ENCODE data around the gene JAML. TPM values are rescaled to one million over a fixed set of nuclear protein-coding genes. Genes with fewer than 3 reads are reported as not detected.

JAML gene
- total and polyA plus RNA-seq, 4 experiments from 2014 or later: 115 to 194 (median 142) TPM

- peak; percentile 87 to 96 (median 91) for DNase-seq
- Mint-ChIP-seq H3K27ac (peak within 1 kb of the TSS; percentile 99 to 100 (median 99)), H3K4me3 (peak within 1 kb of the TSS; percentile 95 to 99 (median 98)), H3K4me1 (peaks cover 26 to 53% (median 39%) of the 10 kb centered on the region in 4 donors), H3K9me3 (no peaks in the 10 kb centered on the region), H3K36me3 (peaks cover 4 to 18% of the 10 kb centered on the region in 2 donors), H3K27me3 (peaks cover 0 to 2% of the 10 kb centered on the region in 2 donors)
- Histone ChIP-seq H3K36me3 (ENCODE audit: insufficient read depth, low read length) (no peaks in the 10 kb centered on the region), H3K27me3 (ENCODE audit: insufficient read depth, low read length) (no peaks in the 10 kb centered on the region), H3K4me3 (ENCODE audit: low read length in 2 of 2) (peak within 1 kb of the TSS; percentile 57 to 94), H3K4me1 (ENCODE audit: insufficient read depth, low read length) (peaks cover 43% of the 10 kb centered on the region), H3K9me3 (ENCODE audit: control insufficient read depth in 1 of 2, low read length in 2 of 2) (no peaks in the 10 kb centered on the region), H3K27ac (ENCODE audit: low read depth, low read length) (peak within 1 kb of the TSS; percentile 94)
- intact Hi-C loops (cut with micrococcal nuclease): loop anchor here (1.0 kb wide), 2 partner anchors 11 to 28 kb away; no protein-coding TSS in a partner anchor
- CTCF ChIA-PET (ENCODE audit: partially characterized antibody): interaction anchor here (0.7 to 2.3 kb wide), 13 partner anchors 8 to 102 kb away, joined by 3 to 30 read pairs (median 5); partner anchors contain the start of gene JAML
- POLR2A ChIA-PET (ENCODE audit: partially characterized antibody): interaction anchor here (0.6 to 3.1 kb wide), 29 partner anchors 11 to 186 kb away, joined by 3 to 71 read pairs (median 8); partner anchors contain the start of genes CD3D, CD3E, CD3G and JAML
Measured at GRCh38 chr11:118251858-118252652, 27.2 kb upstream of the JAML start, which contains the start of gene MPZL3. Gene MPZL3 (minus strand): TSS chr11:118252365. CDS start chr11:118252294, 71 bp downstream.

DNA sequence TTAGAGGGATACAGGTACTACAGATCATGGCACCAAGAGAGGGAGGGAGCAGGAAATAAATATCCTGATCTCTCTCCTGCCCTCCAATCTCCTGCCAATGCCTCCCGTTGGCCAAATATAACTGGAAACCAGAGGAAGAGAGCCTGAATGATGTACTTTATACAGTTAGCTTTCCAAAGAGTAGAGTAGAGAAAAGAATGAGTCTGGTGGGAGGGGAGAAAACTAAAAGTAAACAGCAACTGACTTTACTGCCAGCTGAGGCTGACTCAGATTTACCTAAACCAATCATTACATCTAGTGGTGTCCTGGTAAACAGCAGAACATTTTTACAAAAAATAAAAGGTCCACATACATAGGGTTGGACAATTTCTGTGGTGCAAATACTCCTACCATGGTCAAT is 22.2 kb upstream of the JAML start:
- Histone ChIP-seq H3K4me1 (ENCODE audit: insufficient read depth, low read length) (peaks cover 70% of the 10 kb centered on the region), H3K27ac (ENCODE audit: low read depth, low read length) (no peak overlapping the region), H3K4me3 (ENCODE audit: low read length in 2 of 2) (no peak overlapping the region), H3K27me3 (ENCODE audit: insufficient read depth, low read length) (no peaks in the 10 kb centered on the region), H3K36me3 (ENCODE audit: insufficient read depth, low read length) (no peaks in the 10 kb centered on the region), H3K9me3 (ENCODE audit: control insufficient read depth in 1 of 2, low read length in 2 of 2) (no peaks in the 10 kb centered on the region)
- Mint-ChIP-seq H3K36me3 (peaks cover 8 to 22% of the 10 kb centered on the region in 2 donors), H3K4me1 (peaks cover 53 to 88% (median 72%) of the 10 kb centered on the region in 4 donors), H3K27me3 (no peaks in the 10 kb centered on the region), H3K9me3 (no peaks in the 10 kb centered on the region), H3K27ac (peak overlapping the region; percentile 77 to 94 (median 87)), H3K4me3 (peak overlapping the region in 4 of 8 donors; percentile 6 to 45 (median 22))
- no peak for DNase-seq
- intact Hi-C loops (cut with micrococcal nuclease): no loop called here
- CTCF ChIA-PET (ENCODE audit: partially characterized antibody): interaction anchor here (0.9 to 4.2 kb wide), 11 partner anchors 9 to 67 kb away, joined by 3 to 36 read pairs (median 5); partner anchors contain the start of gene JAML
- POLR2A ChIA-PET (ENCODE audit: partially characterized antibody): interaction anchor here (0.8 to 9.4 kb wide), 9 partner anchors 22 to 59 kb away, joined by 3 to 142 read pairs (median 5); partner anchors contain the start of genes CD3E and JAML

- no peak for DNase-seq
- ChIA-PET POLR2A (ENCODE audit: partially characterized antibody) (interaction anchor here (1.1 to 9.4 kb wide), 9 partner anchors 15 to 861 kb away, joined by 3 to 142 read pairs (median 5); partner anchors contain the start of genes CD3E and JAML), CTCF (ENCODE audit: partially characterized antibody) (interaction anchor here (0.9 to 4.2 kb wide), 11 partner anchors 10 to 74 kb away, joined by 3 to 36 read pairs (median 5); partner anchors contain the start of genes JAML and MPZL2)
- Histone ChIP-seq H3K27me3 (ENCODE audit: insufficient read depth, low read length) (no peaks in the 10 kb centered on the region), H3K4me3 (ENCODE audit: low read length in 2 of 2) (no peak overlapping the region), H3K4me1 (ENCODE audit: insufficient read depth, low read length) (peaks cover 80% of the 10 kb centered on the region), H3K27ac (ENCODE audit: low read depth, low read length) (no peak overlapping the region), H3K9me3 (ENCODE audit: control insufficient read depth in 1 of 2, low read length in 2 of 2) (no peaks in the 10 kb centered on the region), H3K36me3 (ENCODE audit: insufficient read depth, low read length) (no peaks in the 10 kb centered on the region)
- peak overlapping the region; percentile 17 to 94 (median 71) for H3K27ac Mint-ChIP-seq
- no peaks in the 10 kb centered on the region for H3K27me3 Mint-ChIP-seq
- H3K36me3 Mint-ChIP-seq: peaks cover 8 to 19% of the 10 kb centered on the region in 2 donors
- H3K4me1 Mint-ChIP-seq: peaks cover 62 to 91% (median 78%) of the 10 kb centered on the region in 4 donors
- peak overlapping the region in 4 of 8 donors; percentile 1 to 54 (median 8) for H3K4me3 Mint-ChIP-seq
- no peaks in the 10 kb centered on the region for H3K9me3 Mint-ChIP-seq
- intact Hi-C loops (cut with micrococcal nuclease): no loop called here
Measured at GRCh38 chr11:118245936-118246562, 21.2 kb upstream of the JAML start.

GRCh38 chr11:118243993-118244762 is 19.4 kb upstream of the JAML start:
- Mint-ChIP-seq H3K4me3 (peak overlapping the region in 3 of 8 donors; percentile 2 to 6 (median 3)), H3K9me3 (no peaks in the 10 kb centered on the region), H3K4me1 (peaks cover 68 to 94% (median 82%) of the 10 kb centered on the region in 4 donors), H3K27me3 (no peaks in the 10 kb centered on the region), H3K36me3 (peaks cover 8 to 21% of the 10 kb centered on the region in 2 donors), H3K27ac (peak overlapping the region; percentile 67 to 87 (median 80))
- no peaks in the 10 kb centered on the region for H3K9me3 ChIP-seq (ENCODE audit: control insufficient read depth in 1 of 2, low read length in 2 of 2)
- no peak overlapping the region for H3K4me3 ChIP-seq (ENCODE audit: low read length in 2 of 2)
- intact Hi-C loops (cut with micrococcal nuclease): no loop called here
- DNase-seq: no peak
- H3K27ac ChIP-seq (ENCODE audit: low read depth, low read length): no peak overlapping the region
- no peaks in the 10 kb centered on the region for H3K27me3 ChIP-seq (ENCODE audit: insufficient read depth, low read length)
- ChIA-PET CTCF (ENCODE audit: partially characterized antibody) (interaction anchor here (4.2 to 6.3 kb wide), 2 partner anchors 19 to 45 kb away, joined by 36 to 38 read pairs; partner anchors contain the start of gene JAML), POLR2A (ENCODE audit: partially characterized antibody) (interaction anchor here (1.4 to 9.4 kb wide), 4 partner anchors 13 to 46 kb away, joined by 3 to 142 read pairs (median 38); partner anchors contain the start of gene JAML)
- H3K36me3 ChIP-seq (ENCODE audit: insufficient read depth, low read length): no peaks in the 10 kb centered on the region
- peaks cover 82% of the 10 kb centered on the region for H3K4me1 ChIP-seq (ENCODE audit: insufficient read depth, low read length)

DNA sequence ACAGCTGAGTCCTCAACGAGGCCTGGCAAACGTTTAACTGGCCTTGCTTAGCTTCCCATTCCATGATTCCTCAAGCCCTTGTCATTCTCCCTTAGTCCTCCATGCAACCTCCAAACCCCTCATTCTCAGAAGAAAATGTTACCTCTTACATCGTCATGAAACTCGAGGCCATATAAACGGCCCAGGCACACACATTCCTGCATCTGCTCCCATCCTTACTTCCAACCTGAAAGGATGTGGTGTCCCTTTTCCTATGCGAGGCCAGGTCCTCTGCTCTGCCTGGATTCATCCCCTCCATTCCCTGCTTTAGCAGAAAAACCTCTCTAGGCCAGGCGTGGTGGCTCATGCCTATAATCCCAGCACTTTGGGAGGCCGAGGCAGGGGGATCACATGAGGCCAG is 18.4 kb upstream of the JAML start:
- H3K27ac Mint-ChIP-seq: peak overlapping the region; percentile 78 to 98 (median 87)
- Histone ChIP-seq H3K4me1 (ENCODE audit: insufficient read depth, low read length) (peaks cover 86% of the 10 kb centered on the region), H3K27ac (ENCODE audit: low read depth, low read length) (no peak overlapping the region), H3K4me3 (ENCODE audit: low read length in 2 of 2) (no peak overlapping the region), H3K27me3 (ENCODE audit: insufficient read depth, low read length) (no peaks in the 10 kb centered on the region), H3K9me3 (ENCODE audit: control insufficient read depth in 1 of 2, low read length in 2 of 2) (no peaks in the 10 kb centered on the region), H3K36me3 (ENCODE audit: insufficient read depth, low read length) (no peaks in the 10 kb centered on the region)
- no peaks in the 10 kb centered on the region for H3K9me3 Mint-ChIP-seq
- intact Hi-C loops (cut with micrococcal nuclease): no loop called here
- H3K4me1 Mint-ChIP-seq: peaks cover 76 to 97% (median 85%) of the 10 kb centered on the region in 4 donors
- CTCF ChIA-PET (ENCODE audit: partially characterized antibody): interaction anchor here (1.0 to 6.3 kb wide), 5 partner anchors 16 to 108 kb away, joined by 3 to 38 read pairs (median 6); partner anchors contain the start of gene JAML
- POLR2A ChIA-PET (ENCODE audit: partially characterized antibody): interaction anchor here (1.0 to 9.4 kb wide), 4 partner anchors 8 to 44 kb away, joined by 4 to 142 read pairs (median 72); partner anchors contain the start of genes JAML and MPZL3
- H3K36me3 Mint-ChIP-seq: peaks cover 8 to 29% of the 10 kb centered on the region in 2 donors
- no peak for DNase-seq
- peak overlapping the region in 4 of 8 donors; percentile 10 to 77 (median 50) for H3K4me3 Mint-ChIP-seq
- H3K27me3 Mint-ChIP-seq: no peaks in the 10 kb centered on the region

DNA sequence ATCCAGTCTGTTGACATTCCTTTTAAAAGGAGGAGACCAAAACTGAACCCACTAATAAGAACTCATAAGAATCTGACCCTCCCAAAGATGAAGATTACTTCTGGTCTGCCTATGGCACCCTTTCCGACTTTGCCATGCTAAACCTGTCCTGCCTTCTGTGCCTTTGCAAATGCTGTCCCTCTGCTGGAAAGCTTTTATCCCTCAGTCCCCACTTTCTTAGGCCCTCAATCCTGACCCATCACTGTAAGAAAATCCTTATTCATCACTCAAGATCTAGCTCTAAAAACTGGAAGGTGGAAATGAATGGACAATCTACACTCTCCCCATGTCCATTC is 16.9 kb upstream of the JAML start:
- Mint-ChIP-seq H3K27ac (peak overlapping the region; percentile 87 to 98 (median 93)), H3K36me3 (peaks cover 4 to 33% of the 10 kb centered on the region in 2 donors), H3K4me1 (peaks cover 65 to 86% (median 76%) of the 10 kb centered on the region in 4 donors), H3K4me3 (peak overlapping the region; percentile 21 to 79 (median 72)), H3K9me3 (no peaks in the 10 kb centered on the region), H3K27me3 (no peaks in the 10 kb centered on the region)
- CTCF ChIA-PET (ENCODE audit: partially characterized antibody): interaction anchor here (0.8 to 6.3 kb wide), 11 partner anchors 10 to 70 kb away, joined by 3 to 38 read pairs (median 6); partner anchors contain the start of genes JAML and MPZL3
- Histone ChIP-seq H3K4me1 (ENCODE audit: insufficient read depth, low read length) (peaks cover 73% of the 10 kb centered on the region), H3K9me3 (ENCODE audit: control insufficient read depth in 1 of 2, low read length in 2 of 2) (no peaks in the 10 kb centered on the region), H3K4me3 (ENCODE audit: low read length in 2 of 2) (peak overlapping the region in 1 of 2 donors; percentile 14), H3K36me3 (ENCODE audit: insufficient read depth, low read length) (no peaks in the 10 kb centered on the region), H3K27me3 (ENCODE audit: insufficient read depth, low read length) (no peaks in the 10 kb centered on the region), H3K27ac (ENCODE audit: low read depth, low read length) (peak overlapping the region; percentile 65)
- DNase-seq: no peak
- intact Hi-C loops (cut with micrococcal nuclease): loop anchor here (1.0 to 2.0 kb wide), 5 partner anchors 11 to 43 kb away; partner anchors contain the start of genes JAML and MPZL3
- POLR2A ChIA-PET (ENCODE audit: partially characterized antibody): interaction anchor here (0.6 to 9.4 kb wide), 14 partner anchors 10 to 197 kb away, joined by 3 to 142 read pairs (median 7); partner anchors contain the start of genes JAML, MPZL2, MPZL3 and UBE4A

Measured in CD4-positive, alpha-beta memory T cell (primary cell).